ENCODE data around the gene CNPY1. TPM values are rescaled to one million over a fixed set of nuclear protein-coding genes. Genes with fewer than 3 reads are reported as not detected.
A peak's percentile ranks its signal among the peaks of the same experiment; 100 is the strongest.

CNPY1 gene
- total and polyA plus RNA-seq, 2 donors: 0.32 TPM; not detected in 1

GRCh38 chr7:155467846-155468784 is 78.2 kb downstream of the CNPY1 start:
- no peak for DNase-seq (ENCODE audit: extremely low spot score)
- no peaks in the 10 kb centered on the region for H3K36me3 ChIP-seq (ENCODE audit: insufficient read depth)
- peak overlapping the region; percentile 7 for H3K4me3 ChIP-seq (ENCODE audit: low read depth, low read length)
- WGBS: under 1% methylated on average over 70 of the region's 70 CpGs
- no peak overlapping the region for H3K27ac ChIP-seq (ENCODE audit: low read depth)
- peaks cover 3% of the 10 kb centered on the region for H3K4me1 ChIP-seq (ENCODE audit: insufficient read depth)

- Histone ChIP-seq H3K4me1 (ENCODE audit: insufficient read depth) (peaks cover 3% of the 10 kb centered on the region), H3K4me3 (ENCODE audit: low read depth, low read length) (no peak overlapping the region), H3K36me3 (ENCODE audit: insufficient read depth) (no peaks in the 10 kb centered on the region), H3K27ac (ENCODE audit: low read depth) (no peak overlapping the region)
- 3% methylated on average over 78 of the region's 78 CpGs for WGBS
- no peak for DNase-seq (ENCODE audit: extremely low spot score)
Observed at GRCh38 chr7:155466814-155467733, 79.3 kb downstream of the CNPY1 start.

- Histone ChIP-seq H3K36me3 (ENCODE audit: insufficient read depth) (no peaks in the 10 kb centered on the region), H3K4me1 (ENCODE audit: insufficient read depth) (peaks cover 3% of the 10 kb centered on the region), H3K4me3 (ENCODE audit: low read depth, low read length) (no peak overlapping the region), H3K27ac (ENCODE audit: low read depth) (no peak overlapping the region)
- no peak for DNase-seq (ENCODE audit: extremely low spot score)
- WGBS: 4% methylated on average over 42 of the region's 42 CpGs
Observed at GRCh38 chr7:155466142-155466813, 80.1 kb downstream of the CNPY1 start.

GRCh38 chr7:155465761-155466141 is 80.6 kb downstream of the CNPY1 start:
- 12% methylated on average over 9 of the region's 9 CpGs for WGBS

GRCh38 chr7:155464948-155465739 is 81.2 kb downstream of the CNPY1 start:
- Histone ChIP-seq H3K4me1 (ENCODE audit: insufficient read depth) (peaks cover 3% of the 10 kb centered on the region), H3K27ac (ENCODE audit: low read depth) (no peak overlapping the region), H3K36me3 (ENCODE audit: insufficient read depth) (no peaks in the 10 kb centered on the region), H3K4me3 (ENCODE audit: low read depth, low read length) (no peak overlapping the region)
- WGBS: 6% methylated on average over 33 of the region's 33 CpGs
- DNase-seq (ENCODE audit: extremely low spot score): no peak

More at GRCh38 chr7:155465761-155466141, 80.6 kb downstream of the CNPY1 start:
- H3K4me1 ChIP-seq (ENCODE audit: insufficient read depth): peaks cover 3% of the 10 kb centered on the region
- no peak overlapping the region for H3K4me3 ChIP-seq (ENCODE audit: low read depth, low read length)
- no peak overlapping the region for H3K27ac ChIP-seq (ENCODE audit: low read depth)
- H3K36me3 ChIP-seq (ENCODE audit: insufficient read depth): no peaks in the 10 kb centered on the region
- DNase-seq (ENCODE audit: extremely low spot score): no peak

- Histone ChIP-seq H3K27ac (ENCODE audit: low read depth) (no peak overlapping the region), H3K4me3 (ENCODE audit: low read depth, low read length) (no peak overlapping the region), H3K4me1 (ENCODE audit: insufficient read depth) (peaks cover 3% of the 10 kb centered on the region), H3K36me3 (ENCODE audit: insufficient read depth) (no peaks in the 10 kb centered on the region)
- DNase-seq (ENCODE audit: extremely low spot score): no peak
- 10% methylated on average over 6 of the region's 6 CpGs for WGBS
Observed at GRCh38 chr7:155464183-155464582, 82.2 kb downstream of the CNPY1 start.

GRCh38 chr7:155463114-155463811 is 83.1 kb downstream of the CNPY1 start:
- no peak overlapping the region for H3K27ac ChIP-seq (ENCODE audit: low read depth)
- no peaks in the 10 kb centered on the region for H3K36me3 ChIP-seq (ENCODE audit: insufficient read depth)
- no peak for DNase-seq (ENCODE audit: extremely low spot score)
- 10% methylated on average over 15 of the region's 15 CpGs for WGBS
- no peak overlapping the region for H3K4me3 ChIP-seq (ENCODE audit: low read depth, low read length)
- H3K4me1 ChIP-seq (ENCODE audit: insufficient read depth): peaks cover 3% of the 10 kb centered on the region

- Histone ChIP-seq H3K36me3 (ENCODE audit: insufficient read depth) (no peaks in the 10 kb centered on the region), H3K4me3 (ENCODE audit: low read depth, low read length) (no peak overlapping the region), H3K4me1 (ENCODE audit: insufficient read depth) (peaks cover 3% of the 10 kb centered on the region), H3K27ac (ENCODE audit: low read depth) (no peak overlapping the region)
- no peak for DNase-seq (ENCODE audit: extremely low spot score)
- WGBS: 8% methylated on average over 33 of the region's 33 CpGs
Observed at GRCh38 chr7:155462163-155462735, 84.1 kb downstream of the CNPY1 start.

GRCh38 chr7:155461631-155462030 is 84.7 kb downstream of the CNPY1 start:
- H3K4me3 ChIP-seq (ENCODE audit: low read depth, low read length): no peak overlapping the region
- no peaks in the 10 kb centered on the region for H3K36me3 ChIP-seq (ENCODE audit: insufficient read depth)
- DNase-seq (ENCODE audit: extremely low spot score): no peak
- 24% methylated on average over 3 of the region's 3 CpGs for WGBS
- no peak overlapping the region for H3K27ac ChIP-seq (ENCODE audit: low read depth)
- peaks cover 3% of the 10 kb centered on the region for H3K4me1 ChIP-seq (ENCODE audit: insufficient read depth)

GRCh38 chr7:155460926-155461613 is 85.3 kb downstream of the CNPY1 start:
- H3K36me3 ChIP-seq (ENCODE audit: insufficient read depth): no peaks in the 10 kb centered on the region
- peaks cover 3% of the 10 kb centered on the region for H3K4me1 ChIP-seq (ENCODE audit: insufficient read depth)
- no peak overlapping the region for H3K27ac ChIP-seq (ENCODE audit: low read depth)
- WGBS: 9% methylated on average over 8 of the region's 8 CpGs
- no peak for DNase-seq (ENCODE audit: extremely low spot score)
- H3K4me3 ChIP-seq (ENCODE audit: low read depth, low read length): no peak overlapping the region

- Histone ChIP-seq H3K27ac (ENCODE audit: low read depth) (no peak overlapping the region), H3K4me3 (ENCODE audit: low read depth, low read length) (no peak overlapping the region), H3K36me3 (ENCODE audit: insufficient read depth) (no peaks in the 10 kb centered on the region), H3K4me1 (ENCODE audit: insufficient read depth) (peaks cover 3% of the 10 kb centered on the region)
- no peak for DNase-seq (ENCODE audit: extremely low spot score)
- 5% methylated on average over 34 of the region's 34 CpGs for WGBS
Observed at GRCh38 chr7:155459700-155460461, 86.5 kb downstream of the CNPY1 start.

All from urinary bladder (tissue), 4 donors.